Mesenchymal stem cell (in vitro differentiated cells and primary cell): Measurements from ENCODE around the gene SIM2.

Source experiments
- DNase-seq: peaks from one replicate; pipeline ENCODE4 v3.0.0-alpha.2; 2013
- H2AFZ ChIP-seq: one replicate; pipeline ENCODE4 v1.6.1; 2013; ENCODE audit warnings: low read depth, mild to moderate bottlenecking, control low read depth, inconsistent platforms, low read length, moderate library complexity
- H2AK5ac ChIP-seq: 2 replicates; pipeline ENCODE4 v1.6.1; 2013; ENCODE audit warnings: low read length, moderate library complexity, mild to moderate bottlenecking, inconsistent platforms; ENCODE audit not compliant: severe bottlenecking
- H2BK120ac ChIP-seq: one replicate; pipeline ENCODE4 v1.6.1; 2013; ENCODE audit warnings: low read depth, mild to moderate bottlenecking, inconsistent platforms, low read length, moderate library complexity
- H2BK12ac ChIP-seq, 2 experiments: one replicate each; pipeline ENCODE4 v1.6.1; 2013; ENCODE audit warnings: inconsistent platforms in 2 of 2, low read length in 2 of 2, mild to moderate bottlenecking in 2 of 2, moderate library complexity in 2 of 2, control low read depth in 1 of 2
- H2BK15ac ChIP-seq: one replicate; pipeline ENCODE4 v1.6.1; 2013; ENCODE audit warnings: mild to moderate bottlenecking, low read depth, inconsistent platforms; ENCODE audit not compliant: poor library complexity, severe bottlenecking
- H2BK5ac ChIP-seq: 2 replicates; pipeline ENCODE4 v1.6.1; 2013; ENCODE audit warnings: low read depth, mild to moderate bottlenecking, low read length, control low read depth, inconsistent platforms; ENCODE audit not compliant: poor library complexity, severe bottlenecking
- H3K14ac ChIP-seq, 2 experiments: one replicate each; pipeline ENCODE4 v1.6.1; 2013; ENCODE audit warnings: inconsistent platforms in 2 of 2, low read length in 2 of 2, control low read depth in 1 of 2, mild to moderate bottlenecking in 1 of 2, moderate library complexity in 1 of 2
- H3K18ac ChIP-seq, 2 experiments: one replicate each; pipeline ENCODE4 v1.6.1; 2013; ENCODE audit warnings: inconsistent platforms in 2 of 2, low read length in 2 of 2, control low read depth in 1 of 2, low read depth in 1 of 2, mild to moderate bottlenecking in 1 of 2
- H3K23ac ChIP-seq, 2 experiments: one replicate each; pipeline ENCODE4 v1.6.1; 2013; ENCODE audit warnings: inconsistent platforms in 2 of 2, low read length in 2 of 2, mild to moderate bottlenecking in 2 of 2, moderate library complexity in 2 of 2, control low read depth in 1 of 2
- H3K27ac ChIP-seq: 2 replicates; pipeline ENCODE4 v1.5.1; 2013; ENCODE audit warnings: mild to moderate bottlenecking, moderate library complexity, low read length, control low read depth, inconsistent platforms; ENCODE audit not compliant: poor library complexity, severe bottlenecking
- H3K27me3 ChIP-seq, 2 experiments: 2 replicates each; pipeline versions ENCODE4 v1.6.1 to v1.7.0; 2013; ENCODE audit warnings: low read length in 2 of 2, mild to moderate bottlenecking in 2 of 2, moderate library complexity in 2 of 2, control low read depth in 1 of 2, inconsistent platforms in 1 of 2; ENCODE audit not compliant: control insufficient read depth in 1 of 2, insufficient read depth in 1 of 2
- H3K36me3 ChIP-seq, 2 experiments: 2 replicates each; pipeline versions ENCODE4 v1.6.1 to v1.7.0; 2013; ENCODE audit warnings: low read length in 2 of 2, control low read depth in 1 of 2, inconsistent platforms in 1 of 2, low read depth in 1 of 2, mild to moderate bottlenecking in 1 of 2; ENCODE audit not compliant: insufficient read depth in 2 of 2, control insufficient read depth in 1 of 2
- H3K4ac ChIP-seq, 2 experiments: one replicate each; pipeline ENCODE4 v1.6.1; 2013; ENCODE audit warnings: inconsistent platforms in 2 of 2, low read length in 2 of 2, mild to moderate bottlenecking in 2 of 2, moderate library complexity in 2 of 2, control low read depth in 1 of 2, low read depth in 1 of 2
- H3K4me1 ChIP-seq: 2 replicates; pipeline ENCODE4 v1.6.1; 2013; ENCODE audit warnings: low read depth, low read length, control low read depth; ENCODE audit not compliant: control insufficient read depth, insufficient read depth
- H3K4me2 ChIP-seq: 2 replicates; pipeline ENCODE4 v1.6.1; 2013; ENCODE audit warnings: low read length, mild to moderate bottlenecking, inconsistent platforms; ENCODE audit not compliant: poor library complexity, severe bottlenecking
- H3K4me3 ChIP-seq, 2 experiments: 2 replicates each; pipeline versions ENCODE4 v1.5.1 to v1.7.0; 2013; ENCODE audit warnings: low read length in 2 of 2, mild to moderate bottlenecking in 2 of 2, control low read depth in 1 of 2, low read depth in 1 of 2; ENCODE audit not compliant: insufficient read depth in 1 of 2
- H3K79me1 ChIP-seq: replicated peaks from 2 replicates; pipeline ENCODE4 v1.6.1; 2013; ENCODE audit warnings: mild to moderate bottlenecking, control low read depth, low read length, inconsistent platforms; ENCODE audit not compliant: poor library complexity, severe bottlenecking
- H3K9ac ChIP-seq: 2 replicates; pipeline ENCODE4 v1.7.0; 2013; ENCODE audit warnings: mild to moderate bottlenecking, low read length, moderate library complexity
- H3K9me3 ChIP-seq: 2 replicates; pipeline ENCODE4 v1.7.0; 2013; ENCODE audit warnings: mild to moderate bottlenecking, low read length; ENCODE audit not compliant: control insufficient read depth
- H4K8ac ChIP-seq: one replicate; pipeline ENCODE4 v1.6.1; 2013; ENCODE audit warnings: inconsistent platforms, mild to moderate bottlenecking, low read length, moderate library complexity
- H4K91ac ChIP-seq: one replicate; pipeline ENCODE4 v1.6.1; 2013; ENCODE audit warnings: mild to moderate bottlenecking, low read length, inconsistent platforms
- WGBS: methylation state at CpG from one replicate; pipeline ENCODE4 v1.1.7; 2013; ENCODE audit warnings: mixed read lengths; 5-methylcytosine and 5-hydroxymethylcytosine counted together

The SIM2 gene

DNA sequence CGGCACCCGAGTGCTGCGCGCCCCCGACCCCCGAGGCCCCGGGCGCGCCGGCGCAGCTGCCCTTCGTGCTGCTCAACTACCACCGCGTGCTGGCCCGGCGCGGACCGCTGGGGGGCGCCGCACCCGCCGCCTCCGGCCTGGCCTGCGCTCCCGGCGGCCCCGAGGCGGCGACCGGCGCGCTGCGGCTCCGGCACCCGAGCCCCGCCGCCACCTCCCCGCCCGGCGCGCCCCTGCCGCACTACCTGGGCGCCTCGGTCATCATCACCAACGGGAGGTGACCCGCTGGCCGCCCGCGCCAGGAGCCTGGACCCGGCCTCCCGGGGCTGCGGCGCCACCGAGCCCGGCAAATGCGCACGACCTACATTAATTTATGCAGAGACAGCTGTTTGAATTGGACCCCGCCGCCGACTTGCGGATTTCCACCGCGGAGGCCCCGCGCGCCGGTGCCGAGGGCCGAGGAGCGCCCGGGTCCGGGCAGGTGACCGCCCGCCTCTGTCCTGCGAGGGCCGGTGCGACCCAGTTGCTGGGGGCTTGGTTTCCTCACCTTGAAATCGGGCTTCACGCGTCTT lies 49.0 kb downstream of the SIM2 start:
- H4K8ac ChIP-seq, result peak overlapping the region; percentile 24
- peaks cover 0 to 8% of the 10 kb centered on the region in 2 experiments for H3K36me3 ChIP-seq
- peak; percentile 48 for DNase-seq
- no peak overlapping the region for H2BK5ac ChIP-seq
- no peak overlapping the region for H4K91ac ChIP-seq
- no peaks in the 10 kb centered on the region for H3K79me1 ChIP-seq
- H3K27ac ChIP-seq, result no peak overlapping the region
- no peak overlapping the region for H2AK5ac ChIP-seq
- 1% methylated on average over 66 of the region's 80 CpGs for WGBS
- H3K27me3 ChIP-seq, result peaks cover 0 to 24% of the 10 kb centered on the region in 2 experiments
- H2BK12ac ChIP-seq, result no peak overlapping the region
- peak overlapping the region; percentile 69 for H3K4me2 ChIP-seq
- no peaks in the 10 kb centered on the region for H3K9me3 ChIP-seq
- H3K18ac ChIP-seq, result no peak overlapping the region
- H3K4me1 ChIP-seq, result peaks cover 17% of the 10 kb centered on the region
- H3K9ac ChIP-seq, result no peak overlapping the region
- peak overlapping the region; percentile 18 for H2AFZ ChIP-seq
- H3K23ac ChIP-seq, result peak overlapping the region in 1 of 2 experiments; percentile 2
- no peak overlapping the region for H2BK15ac ChIP-seq
- no peak overlapping the region for H2BK120ac ChIP-seq
- no peak overlapping the region for H3K4ac ChIP-seq
- no peak overlapping the region for H3K14ac ChIP-seq
- H3K4me3 ChIP-seq, result peak overlapping the region in 1 of 2 experiments; percentile 69

DNA sequence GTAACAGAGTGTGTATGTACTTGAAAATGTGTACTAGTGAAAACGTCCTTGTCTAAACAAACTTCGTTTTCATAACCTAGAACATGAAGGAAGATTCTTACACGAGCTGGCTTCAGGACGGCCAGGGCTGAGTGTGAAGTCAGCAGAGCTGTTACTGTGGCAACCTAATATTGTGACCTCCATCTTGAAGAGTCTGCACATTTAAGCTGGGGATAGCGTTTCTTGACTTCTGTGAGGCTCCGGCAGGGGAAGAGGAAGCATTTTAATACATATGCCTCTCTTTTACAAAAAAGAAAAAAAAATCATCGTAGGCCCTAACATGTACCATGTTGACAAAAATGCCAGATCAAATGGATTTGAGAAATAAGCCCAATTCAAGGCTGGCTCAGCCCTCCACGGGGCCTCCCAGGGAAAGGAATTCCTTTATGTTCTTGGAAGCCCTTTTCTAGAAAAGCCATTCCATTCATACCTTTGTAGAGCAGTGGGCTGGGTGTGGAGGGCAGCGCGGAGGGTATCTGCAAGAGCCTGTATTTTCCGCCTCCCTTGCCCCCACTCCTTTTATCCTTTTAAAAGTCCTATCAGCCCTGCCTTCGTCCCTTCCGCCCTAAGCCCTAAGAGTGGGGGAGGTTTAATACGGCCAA lies 51.1 kb downstream of the SIM2 start:
- no peak overlapping the region for H3K4me2 ChIP-seq
- H3K36me3 ChIP-seq, result peaks cover 0 to under 1% of the 10 kb centered on the region in 2 experiments
- H3K9me3 ChIP-seq, result no peaks in the 10 kb centered on the region
- no peak overlapping the region for H3K4me3 ChIP-seq
- no peak overlapping the region for H3K14ac ChIP-seq
- H3K18ac ChIP-seq, result peak overlapping the region in 1 of 2 experiments; percentile 2
- no peak overlapping the region for H2BK5ac ChIP-seq
- 32% methylated on average over 7 of the region's 14 CpGs for WGBS
- peak overlapping the region; percentile 18 for H4K91ac ChIP-seq
- H3K79me1 ChIP-seq, result no peaks in the 10 kb centered on the region
- H3K27me3 ChIP-seq, result peaks cover 0 to 24% of the 10 kb centered on the region in 2 experiments
- no peak overlapping the region for H3K9ac ChIP-seq
- H2AK5ac ChIP-seq, result no peak overlapping the region
- H2BK15ac ChIP-seq, result no peak overlapping the region
- no peak overlapping the region for H4K8ac ChIP-seq
- no peak overlapping the region for H3K4ac ChIP-seq
- peak; percentile 96 for DNase-seq
- H3K4me1 ChIP-seq, result peaks cover 24% of the 10 kb centered on the region
- H3K23ac ChIP-seq, result no peak overlapping the region
- H3K27ac ChIP-seq, result peak overlapping the region; percentile 10
- no peak overlapping the region for H2AFZ ChIP-seq
- no peak overlapping the region for H2BK120ac ChIP-seq
- H2BK12ac ChIP-seq, result no peak overlapping the region

DNA sequence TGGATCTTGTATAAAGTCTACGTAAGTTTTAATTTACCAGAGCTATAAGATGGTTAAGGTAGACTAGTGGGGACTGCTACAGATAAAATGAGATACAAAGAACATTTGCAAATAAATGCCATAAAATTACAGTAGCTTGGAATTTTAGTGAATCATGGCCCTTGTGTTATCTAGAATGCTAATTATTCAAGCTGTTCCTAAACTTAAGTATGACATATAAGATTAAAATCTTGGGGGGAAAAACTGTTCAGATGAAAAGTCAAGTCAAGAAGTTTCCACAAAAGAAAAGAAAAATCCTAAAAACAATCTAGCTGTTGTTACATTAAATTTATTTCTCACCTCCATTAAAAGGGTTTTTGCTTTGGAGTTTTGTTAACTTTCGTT lies 51.7 kb downstream of the SIM2 start:
- no peak overlapping the region for H2BK120ac ChIP-seq
- H2AK5ac ChIP-seq, result no peak overlapping the region
- no peak overlapping the region for H2BK12ac ChIP-seq
- no peak overlapping the region for H3K23ac ChIP-seq
- H3K36me3 ChIP-seq, result peaks cover 0 to 3% of the 10 kb centered on the region in 2 experiments
- no peak overlapping the region for H2BK5ac ChIP-seq
- H3K18ac ChIP-seq, result peak overlapping the region in 1 of 2 experiments; percentile 2
- no peaks in the 10 kb centered on the region for H3K79me1 ChIP-seq
- no peak overlapping the region for H4K91ac ChIP-seq
- no peaks in the 10 kb centered on the region for H3K9me3 ChIP-seq
- H3K4me2 ChIP-seq, result no peak overlapping the region
- H3K27me3 ChIP-seq, result peaks cover 0 to 19% of the 10 kb centered on the region in 2 experiments
- H3K9ac ChIP-seq, result no peak overlapping the region
- H3K4me3 ChIP-seq, result no peak overlapping the region
- H3K27ac ChIP-seq, result no peak overlapping the region
- H3K4ac ChIP-seq, result no peak overlapping the region
- H4K8ac ChIP-seq, result no peak overlapping the region
- H3K4me1 ChIP-seq, result peaks cover 24% of the 10 kb centered on the region
- H2BK15ac ChIP-seq, result no peak overlapping the region
- no peak for DNase-seq
- no peak overlapping the region for H3K14ac ChIP-seq
- WGBS, result no CpG with 5 or more reads among the region's 2 CpGs
- H2AFZ ChIP-seq, result no peak overlapping the region

DNA sequence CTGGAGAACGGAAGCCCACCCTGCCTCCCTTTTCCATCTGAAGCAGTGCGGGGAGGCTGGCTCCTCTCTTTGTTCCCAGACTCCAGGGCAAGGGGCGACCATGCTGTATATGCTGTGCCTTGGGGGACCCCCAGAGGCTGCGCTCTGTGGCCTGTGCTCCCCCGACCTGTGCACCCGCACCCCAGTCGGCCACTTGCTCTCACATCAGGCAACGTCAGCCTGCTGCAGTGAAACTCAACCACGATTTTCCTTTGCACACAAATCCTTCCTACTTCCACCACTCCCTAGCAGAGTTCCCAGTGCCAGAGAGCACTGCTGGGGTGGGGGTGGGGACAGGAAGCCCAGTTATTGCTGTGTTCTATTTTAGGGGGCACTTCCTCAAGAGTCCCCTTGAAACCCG lies 52.5 kb downstream of the SIM2 start:
- Histone ChIP-seq H3K27me3 (peaks cover 0 to 13% of the 10 kb centered on the region in 2 experiments), H3K14ac (peak overlapping the region in 1 of 2 experiments; percentile 9), H2AFZ (no peak overlapping the region), H3K4me3 (no peak overlapping the region), H3K4ac (no peak overlapping the region), H3K18ac (peak overlapping the region in 1 of 2 experiments; percentile 67), H2BK120ac (no peak overlapping the region), H3K4me2 (no peak overlapping the region), H2BK15ac (no peak overlapping the region), H2BK5ac (no peak overlapping the region), H4K91ac (peak overlapping the region; percentile 23), H3K23ac (no peak overlapping the region), H3K9ac (no peak overlapping the region), H3K36me3 (peaks cover 0 to 8% of the 10 kb centered on the region in 2 experiments), H3K79me1 (no peaks in the 10 kb centered on the region), H3K9me3 (no peaks in the 10 kb centered on the region), H3K27ac (no peak overlapping the region), H4K8ac (peak overlapping the region; percentile 45), H2BK12ac (no peak overlapping the region), H2AK5ac (peak overlapping the region; percentile 26), H3K4me1 (peaks cover 24% of the 10 kb centered on the region)
- 62% methylated on average over 7 of the region's 10 CpGs for WGBS
- DNase-seq, result no peak
